Measurements from ENCODE around the gene CDCA8.

CDCA8 gene

DNA sequence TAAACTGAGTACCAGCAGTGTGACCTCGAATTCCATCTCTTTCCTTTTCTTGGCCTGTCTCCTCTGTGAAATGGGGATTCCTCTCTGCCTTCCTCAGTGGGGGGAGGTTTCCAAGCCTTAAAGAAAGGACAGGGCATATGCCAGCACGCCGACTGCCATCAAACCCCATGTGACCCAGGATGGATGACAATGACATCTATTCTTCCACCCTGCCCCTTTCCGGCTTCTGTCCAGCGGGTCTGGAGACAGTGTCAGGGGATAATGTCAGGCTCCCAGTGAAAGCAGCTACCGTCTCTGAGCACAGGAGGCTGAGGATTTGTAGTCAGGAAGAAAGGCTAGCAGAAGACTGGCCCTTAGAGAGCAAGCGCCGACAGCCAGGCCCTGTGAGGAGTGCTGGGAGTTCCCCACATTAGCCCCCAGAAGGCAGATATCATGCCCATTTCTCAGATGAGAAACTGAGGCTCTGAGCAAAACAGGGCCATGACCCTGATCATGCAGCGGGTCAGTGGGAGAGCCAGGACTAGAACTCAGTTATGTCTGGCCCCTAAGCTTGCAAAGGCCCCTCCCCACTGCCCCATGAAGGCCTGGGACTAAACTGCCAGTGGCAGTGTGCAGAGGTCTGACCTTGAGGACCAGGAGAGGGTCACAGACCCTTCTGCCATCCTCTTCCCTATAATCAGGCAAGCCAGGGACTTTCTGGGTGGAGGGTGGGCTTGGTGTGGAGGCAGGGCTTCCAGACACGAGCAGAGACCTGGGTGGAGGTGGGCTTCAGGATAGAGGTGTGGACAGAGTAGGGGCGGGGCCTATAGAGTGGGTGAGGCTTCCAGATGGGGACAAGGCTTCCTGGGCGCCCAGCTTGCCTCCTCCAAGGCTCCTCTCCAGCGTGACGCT is 30.1 kb downstream of the CDCA8 start:
- H3K36me3 ChIP-seq (ENCODE audit: control insufficient read depth, insufficient read depth, low read length): no peaks in the 10 kb centered on the region
- H3K4me1 ChIP-seq: no peaks in the 10 kb centered on the region
- H3K9ac ChIP-seq: no peak overlapping the region
- no peak overlapping the region for H2AFZ ChIP-seq
- TF ChIP-seq, protein P1, sequence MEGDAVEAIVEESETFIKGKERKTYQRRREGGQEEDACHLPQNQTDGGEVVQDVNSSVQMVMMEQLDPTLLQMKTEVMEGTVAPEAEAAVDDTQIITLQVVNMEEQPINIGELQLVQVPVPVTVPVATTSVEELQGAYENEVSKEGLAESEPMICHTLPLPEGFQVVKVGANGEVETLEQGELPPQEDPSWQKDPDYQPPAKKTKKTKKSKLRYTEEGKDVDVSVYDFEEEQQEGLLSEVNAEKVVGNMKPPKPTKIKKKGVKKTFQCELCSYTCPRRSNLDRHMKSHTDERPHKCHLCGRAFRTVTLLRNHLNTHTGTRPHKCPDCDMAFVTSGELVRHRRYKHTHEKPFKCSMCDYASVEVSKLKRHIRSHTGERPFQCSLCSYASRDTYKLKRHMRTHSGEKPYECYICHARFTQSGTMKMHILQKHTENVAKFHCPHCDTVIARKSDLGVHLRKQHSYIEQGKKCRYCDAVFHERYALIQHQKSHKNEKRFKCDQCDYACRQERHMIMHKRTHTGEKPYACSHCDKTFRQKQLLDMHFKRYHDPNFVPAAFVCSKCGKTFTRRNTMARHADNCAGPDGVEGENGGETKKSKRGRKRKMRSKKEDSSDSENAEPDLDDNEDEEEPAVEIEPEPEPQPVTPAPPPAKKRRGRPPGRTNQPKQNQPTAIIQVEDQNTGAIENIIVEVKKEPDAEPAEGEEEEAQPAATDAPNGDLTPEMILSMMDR (IDR thresholded peaks at IDR 0.05): no peak
- H3K27ac ChIP-seq: no peak overlapping the region
- no peaks in the 10 kb centered on the region for H3K79me2 ChIP-seq
- no peaks in the 10 kb centered on the region for H3K9me3 ChIP-seq (ENCODE audit: control insufficient read depth, low read length)
- no peak overlapping the region for H3K4me2 ChIP-seq (ENCODE audit: low read length)
- no peak overlapping the region for H3K4me3 ChIP-seq (ENCODE audit: low read depth, low read length)
- no peaks in the 10 kb centered on the region for H3K27me3 ChIP-seq (ENCODE audit: control insufficient read depth, insufficient read depth, low read length)

DNA sequence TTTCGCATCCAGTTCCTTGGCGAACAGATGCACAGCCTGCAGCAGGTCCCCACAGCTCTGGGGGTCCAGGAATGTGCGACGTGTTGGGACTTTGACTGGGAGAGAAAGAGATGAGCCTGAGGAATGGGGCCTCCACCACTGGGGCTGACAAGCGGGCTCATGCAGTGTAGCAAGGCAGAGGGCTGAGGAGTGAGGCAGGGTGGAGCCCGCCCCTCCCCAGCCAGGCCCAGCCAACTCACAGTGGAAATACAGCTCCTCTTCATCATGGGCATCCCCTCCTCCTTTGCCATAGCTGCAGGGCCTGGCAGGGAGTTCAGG is 30.7 kb downstream of the CDCA8 start:
- Histone ChIP-seq H3K4me2 (ENCODE audit: low read length) (no peak overlapping the region), H3K4me1 (no peaks in the 10 kb centered on the region), H2AFZ (no peak overlapping the region), H3K9ac (no peak overlapping the region), H3K79me2 (no peaks in the 10 kb centered on the region), H3K4me3 (ENCODE audit: low read depth, low read length) (no peak overlapping the region), H3K9me3 (ENCODE audit: control insufficient read depth, low read length) (no peaks in the 10 kb centered on the region), H3K36me3 (ENCODE audit: control insufficient read depth, insufficient read depth, low read length) (no peaks in the 10 kb centered on the region), H3K27me3 (ENCODE audit: control insufficient read depth, insufficient read depth, low read length) (no peaks in the 10 kb centered on the region), H3K27ac (no peak overlapping the region)
- TF ChIP-seq, protein P1 (IDR thresholded peaks at IDR 0.05): no peak

DNA sequence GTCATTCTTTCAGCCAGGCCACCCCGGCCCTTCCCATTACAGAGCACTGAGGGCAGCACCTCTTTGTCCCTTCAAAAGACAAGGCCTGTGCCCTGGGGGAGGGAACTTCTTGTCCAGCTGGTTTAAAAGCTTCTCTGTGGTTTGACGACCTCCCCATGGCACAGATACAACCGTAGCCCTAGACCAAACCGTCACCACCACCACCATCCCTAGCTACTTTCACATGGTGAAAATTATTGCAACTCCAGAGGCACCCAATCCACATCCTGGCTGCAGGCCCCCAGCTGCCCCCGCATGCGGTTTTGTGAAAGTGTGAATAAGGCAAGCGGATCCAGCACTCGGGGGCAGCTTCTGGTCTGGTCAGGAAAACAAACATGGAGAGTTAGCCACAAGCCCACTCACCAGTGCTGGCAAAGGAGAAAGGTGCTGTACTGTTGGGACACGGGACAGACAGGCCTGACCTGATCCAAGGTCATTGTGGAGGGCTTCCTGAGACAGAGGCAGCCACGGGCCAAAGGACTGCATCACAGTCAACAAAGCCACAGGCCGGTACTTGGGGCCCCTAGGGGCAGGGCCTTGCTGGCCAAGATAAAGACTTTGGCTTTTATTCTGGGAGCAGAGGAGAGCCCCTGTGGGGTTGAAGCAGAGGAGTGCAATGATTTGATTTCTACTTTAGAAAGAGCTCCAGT is 31.2 kb downstream of the CDCA8 start:
- TF ChIP-seq, protein P1 (IDR thresholded peaks at IDR 0.05): no peak
- Histone ChIP-seq H3K4me3 (ENCODE audit: low read depth, low read length) (no peak overlapping the region), H3K36me3 (ENCODE audit: control insufficient read depth, insufficient read depth, low read length) (no peaks in the 10 kb centered on the region), H3K27me3 (ENCODE audit: control insufficient read depth, insufficient read depth, low read length) (no peaks in the 10 kb centered on the region), H3K4me1 (no peaks in the 10 kb centered on the region), H3K9me3 (ENCODE audit: control insufficient read depth, low read length) (no peaks in the 10 kb centered on the region), H3K27ac (no peak overlapping the region), H3K4me2 (ENCODE audit: low read length) (no peak overlapping the region), H2AFZ (no peak overlapping the region), H3K79me2 (no peaks in the 10 kb centered on the region), H3K9ac (no peak overlapping the region)

DNA sequence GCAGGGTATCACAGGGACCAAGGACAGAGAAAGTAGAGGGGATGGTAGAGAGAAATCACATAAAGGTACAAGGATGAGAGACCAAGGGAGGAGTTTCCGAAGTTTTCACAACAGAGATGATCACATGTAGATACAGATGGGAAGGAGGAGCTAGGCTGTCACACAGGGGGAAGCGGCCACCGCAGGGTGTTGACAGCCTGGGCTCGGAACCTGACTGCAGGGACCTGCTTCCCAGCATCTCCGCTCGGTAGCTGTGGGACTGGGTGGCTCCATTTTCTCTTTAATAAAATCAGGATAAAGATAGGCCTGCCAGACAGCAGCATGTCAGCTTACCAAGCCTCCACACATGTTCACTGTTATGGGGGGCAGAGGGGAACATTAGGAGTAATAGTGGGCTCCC is 32.3 kb downstream of the CDCA8 start:
- Histone ChIP-seq H3K27ac (no peak overlapping the region), H3K27me3 (ENCODE audit: control insufficient read depth, insufficient read depth, low read length) (no peaks in the 10 kb centered on the region)
- TF ChIP-seq, protein P1 (IDR thresholded peaks at IDR 0.05): no peak

More for the DNA sequence above, 32.3 kb downstream of the CDCA8 start:
- Histone ChIP-seq H3K9ac (no peak overlapping the region), H3K36me3 (ENCODE audit: control insufficient read depth, insufficient read depth, low read length) (no peaks in the 10 kb centered on the region), H3K9me3 (ENCODE audit: control insufficient read depth, low read length) (no peaks in the 10 kb centered on the region), H3K4me3 (ENCODE audit: low read depth, low read length) (no peak overlapping the region), H3K4me2 (ENCODE audit: low read length) (no peak overlapping the region), H3K79me2 (no peaks in the 10 kb centered on the region), H3K4me1 (no peaks in the 10 kb centered on the region), H2AFZ (no peak overlapping the region)

All from parathyroid adenoma (tissue), 2 donors.